Spleen (tissue), 11 donors: ENCODE data around the gene STIL. TPM values are rescaled to one million over a fixed set of nuclear protein-coding genes. Genes with fewer than 3 reads are reported as not detected.
A peak's percentile ranks its signal among the peaks of the same experiment; 100 is the strongest.

Experiments used
- DNase-seq: peaks from one replicate; pipeline ENCODE4 v3.0.0-alpha.2; 2020
- H3K27ac ChIP-seq, 8 donors: fragments of 200-600 bp; sonication (generic) in 7 of 8; 1 replicate in 4 of 8; 2 replicates in 4 of 8; pipeline versions ENCODE4 v1.5.0 to v1.8.0; 2016 to 2021; ENCODE audit warnings: inconsistent platforms in 4 of 8, mild to moderate bottlenecking in 4 of 8, moderate library complexity in 1 of 8
- H3K27me3 ChIP-seq, 7 donors: fragments of 200-600 bp; sonication (generic) in 6 of 7; replicated peaks in 1 of 7; 1 replicate in 4 of 7; 2 replicates in 3 of 7; pipeline versions ENCODE4 v1.5.0 to v1.8.0; 2016 to 2021; ENCODE audit warnings: inconsistent platforms in 3 of 7, mild to moderate bottlenecking in 1 of 7
- H3K36me3 ChIP-seq, 6 donors: fragments of 200-600 bp; sonication (generic) in 5 of 6; 1 replicate in 4 of 6; 2 replicates in 2 of 6; pipeline versions ENCODE4 v1.5.0 to v1.8.0; 2016 to 2021; ENCODE audit warnings: inconsistent platforms in 2 of 6
- H3K4me1 ChIP-seq, 6 donors: fragments of 200-600 bp; sonication (generic) in 5 of 6; 1 replicate in 3 of 6; 2 replicates in 3 of 6; pipeline versions ENCODE4 v1.5.0 to v1.8.0; 2016 to 2021; ENCODE audit warnings: inconsistent platforms in 3 of 6
- H3K4me3 ChIP-seq, 8 donors: fragments of 200-600 bp; sonication (generic) in 7 of 8; 1 replicate in 4 of 8; 2 replicates in 4 of 8; pipeline versions ENCODE4 v1.5.0 to v1.8.0; 2016 to 2021; ENCODE audit warnings: inconsistent platforms in 4 of 8, mild to moderate bottlenecking in 4 of 8, moderate library complexity in 2 of 8
- H3K9me3 ChIP-seq, 8 donors: fragments of 200-600 bp; sonication (generic) in 7 of 8; 1 replicate in 4 of 8; 2 replicates in 4 of 8; pipeline versions ENCODE4 v1.5.0 to v1.8.0; 2016 to 2021; ENCODE audit warnings: inconsistent platforms in 4 of 8
- POLR2A ChIP-seq, 3 donors: fragments of 450-650 bp; IDR thresholded peaks; one replicate each; pipeline ENCODE4 v1.5.1; 2017; ENCODE audit warnings: antibody characterized with exemption in 3 of 3, mild to moderate bottlenecking in 1 of 3
- POLR2AphosphoS5 ChIP-seq, 3 donors: sonication (generic); formaldehyde crosslinking; IDR thresholded peaks; one replicate each; pipeline ENCODE4 v1.5.1; 2017; ENCODE audit warnings: antibody characterized with exemption in 3 of 3
- WGBS, 5 donors: extraction: QIAGEN DNeasy Blood & Tissue Kit in 3 of 5; methylation state at CpG; one replicate each; pipeline versions ENCODE4 v1.1.5 to v1.1.7; 2013 to 2018; 5-methylcytosine and 5-hydroxymethylcytosine counted together
- intact Hi-C: fragments of 100-400 bp; cut with DNase I; formaldehyde crosslinking; loops from one replicate; pipeline ENCODE4 v1.15.0; 2023; ENCODE audit warnings: low total_unique reads
- polyA plus RNA-seq, 3 donors: library from polyadenylated mRNA; stranded (reverse); fragments of 200-250 nt; gene quantifications; one replicate each; pipeline ENCODE4 v1.2.1, GENCODE V29; 2013
- total RNA-seq, 7 donors: library from RNA; depleted of rRNA in 3 of 7; stranded (reverse); fragments of >200 nt in 3 of 7; fragmentation: NEBNext Ultra II Directional in 4 of 7; extraction: Animal tissue kit (Norgen Biotek cat#: 25700) in 4 of 7; gene quantifications; one replicate each; pipeline versions ENCODE4 v1.1.0 to v1.2.1, GENCODE V29; 2016 to 2021
- TF ChIP-seq, protein P1 (sequence below), 11 experiments: fragments of 200-600 bp in 7 of 11; fragments of 450-650 bp in 4 of 11; sonication (generic) in 4 of 11; IDR thresholded peaks in 8 of 11; conservative IDR thresholded peaks in 3 of 11; 1 replicate in 7 of 11; 2 replicates in 4 of 11; pipeline versions ENCODE4 v1.4.0 to v1.8.0; 2016 to 2021; ENCODE audit warnings: antibody characterized with exemption in 11 of 11, inconsistent platforms in 4 of 11, mild to moderate bottlenecking in 1 of 11
- donor health status: healthy with polysubstance abuse.
- donor health status: DM: no; HTN: no; CAD: no; lungs with moderate emphysema.
- donor health status: DM: no; HTN: no; CAD: no.
- donor health status: Bipolar disorder and iron deficiency.
- donor health status: healthy.
- donor health status: DM: no; HTN: no; CAD: no.
- donor health status: DM: yes; HTN: yes; CAD: no.

The STIL gene
- total and polyA plus RNA-seq, 10 donors: 0.54 to 8.1 (median 3.4) TPM

DNA sequence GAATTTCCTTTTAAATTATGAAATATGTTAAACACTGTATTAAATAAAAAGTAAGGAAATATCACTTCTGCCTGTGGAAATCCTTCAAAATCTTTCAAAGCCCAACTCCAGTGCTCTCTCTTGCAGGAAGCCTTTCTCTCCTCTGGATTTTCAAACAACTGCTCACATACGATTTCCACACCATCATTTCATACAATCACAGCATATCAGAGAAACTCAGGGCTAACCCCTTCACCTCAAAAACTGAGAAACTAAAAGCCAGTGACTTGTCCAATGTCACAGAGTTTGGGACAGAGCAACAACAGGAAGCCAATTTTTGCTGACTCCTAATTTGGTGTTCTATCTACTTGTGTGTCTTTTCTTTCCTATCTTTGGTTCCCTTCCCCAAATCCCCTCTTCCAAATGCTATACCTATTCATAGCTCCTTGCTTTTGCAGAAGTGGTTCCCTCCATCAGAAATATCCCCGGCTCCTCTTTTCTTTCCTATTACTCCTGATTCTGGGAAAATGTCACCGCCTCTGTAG lies 69.5 kb downstream of the STIL start:
- Histone ChIP-seq H3K9me3 (no peaks in the 10 kb centered on the region), H3K4me3 (no peak overlapping the region)

DNA sequence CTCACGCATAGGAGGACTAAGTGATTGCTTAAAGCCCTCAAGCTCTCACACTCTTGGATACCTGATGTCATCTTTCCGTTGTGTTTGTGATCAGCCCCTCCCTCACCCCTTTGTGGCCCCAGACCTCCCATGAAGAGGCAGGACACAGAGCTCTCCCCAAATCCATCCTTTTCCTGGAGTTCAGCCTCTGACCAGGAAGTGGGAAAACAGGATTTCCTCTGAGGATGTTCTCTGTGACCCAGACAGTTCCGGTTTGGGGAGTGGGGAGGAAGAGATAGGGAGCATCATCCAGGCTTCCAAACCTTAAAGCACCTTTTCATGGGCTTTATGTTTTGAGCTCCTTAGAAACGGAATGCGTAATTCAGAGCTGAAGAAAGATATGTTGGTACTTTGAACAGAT lies 70.0 kb downstream of the STIL start:
- H3K9me3 ChIP-seq: no peaks in the 10 kb centered on the region
- TF ChIP-seq, protein P1, sequence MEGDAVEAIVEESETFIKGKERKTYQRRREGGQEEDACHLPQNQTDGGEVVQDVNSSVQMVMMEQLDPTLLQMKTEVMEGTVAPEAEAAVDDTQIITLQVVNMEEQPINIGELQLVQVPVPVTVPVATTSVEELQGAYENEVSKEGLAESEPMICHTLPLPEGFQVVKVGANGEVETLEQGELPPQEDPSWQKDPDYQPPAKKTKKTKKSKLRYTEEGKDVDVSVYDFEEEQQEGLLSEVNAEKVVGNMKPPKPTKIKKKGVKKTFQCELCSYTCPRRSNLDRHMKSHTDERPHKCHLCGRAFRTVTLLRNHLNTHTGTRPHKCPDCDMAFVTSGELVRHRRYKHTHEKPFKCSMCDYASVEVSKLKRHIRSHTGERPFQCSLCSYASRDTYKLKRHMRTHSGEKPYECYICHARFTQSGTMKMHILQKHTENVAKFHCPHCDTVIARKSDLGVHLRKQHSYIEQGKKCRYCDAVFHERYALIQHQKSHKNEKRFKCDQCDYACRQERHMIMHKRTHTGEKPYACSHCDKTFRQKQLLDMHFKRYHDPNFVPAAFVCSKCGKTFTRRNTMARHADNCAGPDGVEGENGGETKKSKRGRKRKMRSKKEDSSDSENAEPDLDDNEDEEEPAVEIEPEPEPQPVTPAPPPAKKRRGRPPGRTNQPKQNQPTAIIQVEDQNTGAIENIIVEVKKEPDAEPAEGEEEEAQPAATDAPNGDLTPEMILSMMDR (IDR thresholded peaks at IDR 0.05 in 8 of 11, conservative IDR thresholded peaks at IDR 0.05 in 3 of 11): no peak
- TF ChIP-seq POLR2AphosphoS5 (IDR thresholded peaks at IDR 0.05): no peak
- no peak for TF ChIP-seq POLR2A (IDR thresholded peaks at IDR 0.05)
- peaks cover 0 to 13% (median 0%) of the 10 kb centered on the region in 6 donors for H3K4me1 ChIP-seq
- DNase-seq: no peak
- H3K27me3 ChIP-seq: peaks cover 0 to 37% (median 0%) of the 10 kb centered on the region in 7 donors
- 62 to 70% (median 68%) methylated on average over 5 of the region's 5 CpGs for WGBS, 5 donors
- intact Hi-C loops: no loop called here
- H3K36me3 ChIP-seq: no peaks in the 10 kb centered on the region
- H3K4me3 ChIP-seq: no peak overlapping the region
- H3K27ac ChIP-seq: no peak overlapping the region

More for the DNA sequence above, 69.5 kb downstream of the STIL start:
- TF ChIP-seq, protein P1 (IDR thresholded peaks at IDR 0.05 in 8 of 11, conservative IDR thresholded peaks at IDR 0.05 in 3 of 11): no peak
- TF ChIP-seq POLR2AphosphoS5 (IDR thresholded peaks at IDR 0.05) (no peak), POLR2A (IDR thresholded peaks at IDR 0.05) (no peak)
- DNase-seq: no peak
- Histone ChIP-seq H3K27me3 (peaks cover 0 to 32% (median 0%) of the 10 kb centered on the region in 7 donors), H3K4me1 (peaks cover 0 to 13% (median 0%) of the 10 kb centered on the region in 6 donors), H3K27ac (no peak overlapping the region), H3K36me3 (no peaks in the 10 kb centered on the region)
- WGBS, 5 donors: 47 to 79% (median 66%) methylated on average over 3 of the region's 3 CpGs
- intact Hi-C loops: no loop called here

DNA sequence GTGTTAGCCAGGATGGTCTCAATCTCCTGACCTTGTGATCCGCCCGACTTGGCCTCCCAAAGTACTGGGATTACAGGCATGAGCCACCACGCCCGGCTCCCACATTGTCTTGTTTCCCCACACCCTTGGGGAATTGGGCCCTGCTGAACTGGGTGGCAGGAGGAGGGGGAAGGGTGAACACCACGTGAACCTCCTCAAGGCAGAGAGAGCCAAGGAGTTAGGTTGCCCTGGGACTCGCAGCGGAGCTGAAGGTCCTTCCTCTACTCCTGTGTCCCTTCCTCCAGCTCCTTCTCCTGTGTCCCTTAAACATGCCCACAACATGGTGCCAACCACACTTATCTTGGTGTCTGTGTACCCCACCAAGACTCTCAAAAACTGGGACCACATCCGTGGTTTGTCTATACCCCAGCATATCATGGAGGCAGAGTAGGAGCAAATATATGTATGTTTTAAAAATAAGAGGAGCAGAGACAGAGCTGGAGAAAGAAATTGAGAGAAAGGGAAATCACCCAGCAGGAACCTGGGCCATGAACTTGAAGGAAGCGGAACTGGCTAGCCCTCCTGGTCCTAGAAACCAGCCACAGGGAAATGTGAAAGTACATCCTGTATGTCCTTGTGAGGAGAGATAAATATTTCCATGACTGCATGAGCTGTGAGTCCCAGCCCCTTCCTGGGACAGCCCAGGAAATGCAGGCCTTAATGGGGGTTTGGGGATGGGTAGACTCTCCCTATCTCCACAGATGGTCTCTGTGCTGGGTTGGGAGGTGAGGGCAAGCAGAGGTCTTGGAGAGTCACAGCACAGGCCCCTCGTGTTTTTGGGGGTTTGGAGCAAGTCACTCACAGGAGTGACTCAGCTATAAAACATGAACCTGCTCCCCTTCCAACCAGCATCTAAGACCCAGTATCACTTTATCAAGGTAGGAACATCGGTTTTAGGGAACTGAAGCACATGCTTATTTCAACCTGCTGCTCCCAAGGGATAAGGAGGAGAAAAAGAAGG lies 72.5 kb downstream of the STIL start:
- TF ChIP-seq POLR2AphosphoS5 (IDR thresholded peaks at IDR 0.05) (peak in 2 of 3 donors; percentile 10 to 68), POLR2A (IDR thresholded peaks at IDR 0.05) (no peak)

DNA sequence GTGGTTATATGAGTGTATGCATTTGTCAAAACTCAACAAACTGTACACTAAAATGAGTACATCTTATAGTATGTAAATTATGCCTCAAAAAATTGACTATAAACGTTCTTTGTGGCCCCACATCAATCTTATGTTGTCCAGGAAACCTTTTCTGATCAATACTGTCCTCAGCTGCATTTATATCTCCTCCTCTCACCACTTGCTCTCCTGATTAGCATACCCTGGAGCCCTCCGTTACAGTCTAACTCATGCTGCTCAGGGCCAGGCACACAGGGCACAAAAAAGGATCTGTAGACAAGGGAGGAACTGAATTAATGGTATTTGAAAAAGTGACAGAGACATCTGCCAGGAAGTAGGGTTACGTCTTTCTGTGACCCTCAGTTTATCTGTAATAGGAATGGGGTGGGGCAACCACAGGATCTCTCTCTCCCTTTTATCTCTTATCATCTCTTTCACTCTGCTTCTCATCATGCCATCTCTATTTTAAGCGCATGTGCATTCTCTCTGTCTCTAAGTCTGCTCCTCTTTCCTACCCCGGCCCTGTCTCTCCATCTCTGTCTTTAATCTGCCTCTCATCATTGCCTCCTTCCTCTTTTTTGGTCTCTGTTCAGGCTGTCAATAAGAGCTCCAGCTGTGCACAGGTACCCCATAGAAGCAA lies 74.9 kb downstream of the STIL start:
- Histone ChIP-seq H3K27ac (no peak overlapping the region), H3K9me3 (no peaks in the 10 kb centered on the region), H3K36me3 (no peaks in the 10 kb centered on the region), H3K4me1 (peaks cover 0 to 29% (median 12%) of the 10 kb centered on the region in 6 donors), H3K4me3 (no peak overlapping the region), H3K27me3 (peaks cover 0 to 52% (median 9%) of the 10 kb centered on the region in 7 donors)
- no peak for TF ChIP-seq POLR2A (IDR thresholded peaks at IDR 0.05)
- TF ChIP-seq, protein P1 (IDR thresholded peaks at IDR 0.05 in 8 of 11, conservative IDR thresholded peaks at IDR 0.05 in 3 of 11): no peak
- TF ChIP-seq POLR2AphosphoS5 (IDR thresholded peaks at IDR 0.05): no peak
- 45 to 57% (median 53%) methylated on average over 5 of the region's 5 CpGs for WGBS, 5 donors
- intact Hi-C loops: no loop called here
- no peak for DNase-seq

More for the DNA sequence above, 72.5 kb downstream of the STIL start:
- H3K36me3 ChIP-seq: no peaks in the 10 kb centered on the region
- H3K4me1 ChIP-seq: peaks cover 0 to 13% (median 0%) of the 10 kb centered on the region in 6 donors
- no peak for DNase-seq
- H3K9me3 ChIP-seq: no peaks in the 10 kb centered on the region
- H3K27ac ChIP-seq: peak overlapping the region in 5 of 8 donors; percentile 28 to 71 (median 64)
- no peak overlapping the region for H3K4me3 ChIP-seq
- peaks cover 0 to 42% (median 0%) of the 10 kb centered on the region in 7 donors for H3K27me3 ChIP-seq
- intact Hi-C loops: no loop called here
- WGBS, 5 donors: 53 to 69% (median 64%) methylated on average over 11 of the region's 11 CpGs
